Adrenal gland (tissue), 12 donors: ENCODE results near the gene DLG2. TPM values are rescaled to one million over a fixed set of nuclear protein-coding genes. Genes with fewer than 3 reads are reported as not detected.

ENCODE experiments used
- DNase-seq, 7 donors: peaks; one replicate each; pipeline ENCODE4 v3.0.0-alpha.2; 2019 to 2020
- H3K27ac ChIP-seq, 5 donors: fragments of 200-600 bp; sonication (generic) in 4 of 5; 1 replicate in 3 of 5; 2 replicates in 2 of 5; pipeline versions ENCODE4 v1.5.1 to v1.8.0; 2016 to 2020; ENCODE audit warnings: mild to moderate bottlenecking in 1 of 5
- H3K27me3 ChIP-seq: fragments of 200-600 bp; 2 replicates; pipeline ENCODE4 v1.8.0; 2021
- H3K36me3 ChIP-seq, 2 donors: fragments of 200-600 bp; replicated peaks in 1 of 2; 1 replicate in 1 of 2; 2 replicates in 1 of 2; pipeline versions ENCODE4 v1.5.1 to v1.8.0; 2018 to 2022
- H3K4me1 ChIP-seq, 2 donors: fragments of 200-600 bp; replicated peaks in 1 of 2; 1 replicate in 1 of 2; 2 replicates in 1 of 2; pipeline versions ENCODE4 v1.5.1 to v1.8.0; 2018 to 2021
- H3K4me3 ChIP-seq, 4 donors: fragments of 200-600 bp; sonication (generic) in 3 of 4; one replicate each; pipeline ENCODE4 v1.5.1; 2016 to 2018
- H3K9me3 ChIP-seq, 3 donors: fragments of 200-600 bp; sonication (generic) in 1 of 3; replicated peaks in 1 of 3; 1 replicate in 2 of 3; 2 replicates in 1 of 3; pipeline versions ENCODE4 v1.5.1 to v1.8.0; 2016 to 2021
- CTCF ChIP-seq, 6 experiments: fragments of 450-650 bp in 4 of 6; fragments of 200-600 bp in 2 of 6; sonication (generic) in 1 of 6; IDR thresholded peaks; 1 replicate in 5 of 6; 2 replicates in 1 of 6; pipeline versions ENCODE4 v1.5.1 to v1.8.0; 2016 to 2021; ENCODE audit warnings: antibody characterized with exemption in 6 of 6, mild to moderate bottlenecking in 2 of 6, moderate library complexity in 1 of 6
- POLR2A ChIP-seq, 2 donors: fragments of 450-650 bp; IDR thresholded peaks; one replicate each; pipeline ENCODE4 v1.6.1; 2017; ENCODE audit warnings: antibody characterized with exemption in 2 of 2, mild to moderate bottlenecking in 2 of 2, moderate library complexity in 1 of 2
- WGBS, 4 donors: extraction: QIAGEN DNeasy Blood & Tissue Kit in 2 of 4; methylation state at CpG; one replicate each; pipeline versions ENCODE4 v1.1.5 to v1.1.7; 2013 to 2017; 5-methylcytosine and 5-hydroxymethylcytosine counted together
- intact Hi-C, 2 donors: fragments of 100-400 bp; cut with DNase I; formaldehyde crosslinking; loops; one replicate each; pipeline versions ENCODE4 v1.14.1 to v1.15.0; 2022 to 2023
- polyA plus RNA-seq, 3 donors: library from polyadenylated mRNA; stranded (reverse); fragments of 200-250 nt in 2 of 3; fragments of 350-450 nt in 1 of 3; fragmentation: Illumina TruSeq in 1 of 3; extraction: RNeasy Lipid Tissue Mini Kit (QIAGEN cat#74804) in 1 of 3; gene quantifications; one replicate each; pipeline ENCODE4 v1.2.3, GENCODE V29; 2013 to 2014
- total RNA-seq, 9 donors: library from RNA; depleted of rRNA in 4 of 9; stranded (reverse); fragments of >200 nt in 4 of 9; fragments of 120-200 nt in 1 of 9; fragmentation: NEBNext Ultra II Directional in 1 of 9; extraction: Animal tissue kit (Norgen Biotek cat#: 25700) in 1 of 9; gene quantifications; one replicate each; pipeline versions ENCODE4 v1.1.0 to v1.2.4, GENCODE V29; 2013 to 2023
- donor health status: healthy with polysubstance abuse.
- donor health status: Bipolar disorder and iron deficiency.
- donor health status: DM: yes; HTN: yes; CAD: no.
- donor health status: DM: no; HTN: no; CAD: no.
- donor health status: DM: no; HTN: no; CAD: no.
- donor health status: DM: yes; HTN: yes; CAD: no.

The DLG2 gene
- total and polyA plus RNA-seq, 12 donors = 8.3 to 101 (median 37.5) TPM

- H3K4me1 ChIP-seq = no peaks in the 10 kb centered on the region
- H3K4me3 ChIP-seq = no peak overlapping the region
- no peak for DNase-seq
- H3K27ac ChIP-seq = no peak overlapping the region
- 53 to 66% (median 58%) methylated on average over 2 of the region's 2 CpGs for WGBS, 4 donors
- no peaks in the 10 kb centered on the region for H3K9me3 ChIP-seq
- intact Hi-C loops = no loop called here
- no peak for TF ChIP-seq CTCF (IDR thresholded peaks at IDR 0.05)
- TF ChIP-seq POLR2A (IDR thresholded peaks at IDR 0.05) = no peak
- no peaks in the 10 kb centered on the region for H3K27me3 ChIP-seq
- H3K36me3 ChIP-seq = no peaks in the 10 kb centered on the region
These were observed 668.8 kb downstream of the DLG2 start for GRCh38 chr11:84958295-84958694.

- H3K9me3 ChIP-seq = no peaks in the 10 kb centered on the region
- no peaks in the 10 kb centered on the region for H3K36me3 ChIP-seq
- no peak overlapping the region for H3K27ac ChIP-seq
- no peaks in the 10 kb centered on the region for H3K4me1 ChIP-seq
- H3K4me3 ChIP-seq = no peak overlapping the region
- WGBS, 4 donors = 89 to 91% (median 91%) methylated on average over 4 of the region's 4 CpGs
- TF ChIP-seq CTCF (IDR thresholded peaks at IDR 0.05) (no peak), POLR2A (IDR thresholded peaks at IDR 0.05) (no peak)
- H3K27me3 ChIP-seq = no peaks in the 10 kb centered on the region
- no peak for DNase-seq
- intact Hi-C loops = no loop called here
These were observed 676.4 kb downstream of the DLG2 start for GRCh38 chr11:84950569-84951270.

GRCh38 chr11:84947970-84948580 is 679.1 kb downstream of the DLG2 start:
- no peaks in the 10 kb centered on the region for H3K4me1 ChIP-seq
- intact Hi-C loops = no loop called here
- H3K9me3 ChIP-seq = no peaks in the 10 kb centered on the region
- no peaks in the 10 kb centered on the region for H3K36me3 ChIP-seq
- no peaks in the 10 kb centered on the region for H3K27me3 ChIP-seq
- no peak overlapping the region for H3K4me3 ChIP-seq
- DNase-seq = no peak
- H3K27ac ChIP-seq = no peak overlapping the region
- TF ChIP-seq POLR2A (IDR thresholded peaks at IDR 0.05) (no peak), CTCF (IDR thresholded peaks at IDR 0.05) (no peak)
- 53 to 71% (median 62%) methylated on average over 3 of the region's 3 CpGs for WGBS, 4 donors

- DNase-seq = no peak
- 80 to 90% (median 88%) methylated on average over 3 of the region's 3 CpGs for WGBS, 4 donors
- no peak overlapping the region for H3K27ac ChIP-seq
- no peaks in the 10 kb centered on the region for H3K27me3 ChIP-seq
- no peak for TF ChIP-seq CTCF (IDR thresholded peaks at IDR 0.05)
- TF ChIP-seq POLR2A (IDR thresholded peaks at IDR 0.05) = no peak
- H3K4me1 ChIP-seq = no peaks in the 10 kb centered on the region
- no peaks in the 10 kb centered on the region for H3K36me3 ChIP-seq
- intact Hi-C loops = no loop called here
- H3K4me3 ChIP-seq = no peak overlapping the region
- no peaks in the 10 kb centered on the region for H3K9me3 ChIP-seq
These were observed 680.1 kb downstream of the DLG2 start for GRCh38 chr11:84947070-84947469.
